Stimulated activated CD4-positive, alpha-beta T cell treated with anti-CD3 and anti-CD28 coated beads, Interleukin-4, amount 100 ng/mL, for 24 hours (primary cell): ENCODE results near the gene ARHGAP30.

ENCODE experiments used
- DNase-seq: peaks from one replicate; pipeline ENCODE4 v3.0.0-alpha.2; 2020

ARHGAP30 gene

DNA sequence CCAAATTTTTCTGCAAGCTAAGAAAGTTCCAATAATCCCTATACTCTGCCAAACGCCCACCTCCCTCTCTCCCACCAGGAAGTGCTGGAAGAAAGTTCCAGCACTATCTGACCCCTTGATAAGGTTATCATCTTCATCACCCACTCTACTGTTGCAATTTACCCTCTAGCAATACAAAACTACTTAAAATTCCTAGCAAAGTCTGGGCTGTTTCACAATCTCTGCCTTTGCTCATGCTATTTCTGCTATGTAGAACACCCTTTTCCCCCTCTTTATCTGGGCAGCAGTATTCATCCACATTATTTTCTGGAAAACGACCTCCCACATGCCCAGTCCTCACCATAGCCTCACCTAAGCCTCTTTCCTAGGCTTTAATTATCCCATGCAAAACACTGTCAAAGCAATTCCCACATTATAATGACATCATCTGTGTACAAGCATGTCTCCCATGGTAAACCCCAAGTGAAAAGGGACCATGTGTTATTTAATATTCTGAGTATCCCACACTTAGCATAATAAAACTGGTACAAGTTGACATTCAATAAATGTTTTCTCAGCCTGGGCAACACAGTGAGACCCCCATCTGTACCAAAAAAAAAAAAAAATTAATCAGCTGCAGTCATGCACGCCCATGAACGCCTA is 60.7 kb downstream of the ARHGAP30 start:
- DNase-seq = no peak

DNA sequence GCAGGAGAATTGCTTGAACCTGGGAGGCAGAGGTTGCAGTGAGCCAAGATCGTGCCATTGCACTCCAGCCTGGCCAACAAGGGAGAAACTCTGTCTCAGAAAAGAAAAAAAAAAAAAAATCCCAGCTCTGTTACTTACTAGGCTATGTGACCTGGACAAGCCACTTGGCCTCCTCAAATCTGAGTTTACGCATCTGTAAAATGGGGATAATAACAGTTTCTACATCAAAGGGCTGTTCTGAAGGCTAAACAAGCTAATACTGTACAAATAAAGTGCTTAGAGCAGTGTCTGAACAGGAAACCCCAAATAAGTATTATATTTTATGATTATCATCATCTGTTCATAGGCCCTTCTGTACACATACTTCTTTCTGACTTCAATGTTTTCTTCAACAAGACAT is 62.3 kb downstream of the ARHGAP30 start:
- no peak for DNase-seq

DNA sequence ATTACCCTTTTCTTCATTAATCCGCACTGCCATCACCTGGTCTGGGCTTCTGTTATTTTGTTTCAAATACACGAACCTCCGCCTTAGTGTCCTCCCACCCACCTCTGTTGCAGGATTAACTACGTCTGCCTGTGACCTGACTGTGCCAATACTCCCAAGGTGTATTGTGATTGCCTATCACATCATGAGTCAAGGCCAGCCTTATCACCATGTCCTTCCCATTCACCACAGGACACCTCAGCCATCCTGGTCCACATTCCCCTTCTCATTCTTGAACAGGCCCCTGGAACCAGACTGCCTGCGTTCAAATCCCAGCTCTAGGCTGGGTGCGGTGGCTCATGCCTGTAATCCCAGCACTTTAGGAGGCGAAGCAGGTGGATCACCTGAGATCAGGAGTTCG is 63.1 kb downstream of the ARHGAP30 start:
- no peak for DNase-seq

DNA sequence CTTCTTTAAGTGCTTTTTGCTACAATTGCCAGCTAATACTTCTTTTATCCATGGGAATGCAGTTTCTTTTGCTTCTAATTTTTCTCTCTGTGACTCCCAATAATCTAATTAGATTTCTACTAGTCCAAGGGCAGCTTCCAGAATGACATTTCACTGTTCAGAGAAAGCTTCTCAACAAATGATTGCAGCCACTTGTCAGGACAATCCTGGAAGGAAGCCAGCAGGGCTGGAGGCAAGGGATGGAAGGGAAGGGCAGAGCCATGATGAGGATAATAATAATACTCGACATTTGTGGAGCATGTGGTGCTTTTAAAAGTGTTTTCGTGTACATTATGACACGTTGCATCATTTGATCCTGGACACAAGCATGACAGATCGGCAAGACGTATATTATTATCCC is 68.2 kb downstream of the ARHGAP30 start:
- no peak for DNase-seq

DNA sequence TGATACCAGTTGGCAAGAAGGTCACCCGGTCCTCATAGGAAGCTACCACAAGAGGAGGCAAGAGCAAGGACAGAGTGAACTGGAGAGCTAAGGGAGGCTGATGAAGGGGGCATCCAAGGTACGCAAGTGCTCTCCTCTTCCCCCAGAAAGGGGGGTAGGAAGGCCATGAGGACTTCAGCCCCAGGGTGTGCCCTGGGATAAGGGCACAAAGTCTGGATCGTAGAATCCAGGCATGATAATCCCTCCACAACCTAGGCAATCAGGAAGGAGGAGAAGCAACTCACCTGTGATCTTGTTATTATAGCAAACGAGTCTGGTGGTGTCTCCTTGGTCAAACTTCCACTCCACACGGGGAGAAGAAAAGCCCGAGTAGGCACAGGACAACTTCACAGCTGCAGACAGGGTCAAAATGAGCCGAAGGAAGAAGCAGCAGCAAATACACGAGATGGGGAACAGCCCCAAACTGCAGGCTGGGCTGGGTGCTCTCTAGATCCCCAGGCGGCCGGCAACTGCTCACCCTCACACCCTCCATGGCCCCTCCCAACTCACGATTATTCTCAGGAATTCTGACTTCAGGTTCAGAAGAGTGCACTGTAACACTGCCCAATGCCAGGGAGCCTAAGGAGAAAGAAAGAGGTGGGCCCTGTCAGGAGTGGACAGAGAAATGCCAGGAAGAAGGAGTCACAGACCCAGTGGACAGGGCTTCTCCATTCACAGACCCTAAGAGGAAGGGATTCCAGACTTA is 68.8 kb downstream of the ARHGAP30 start:
- DNase-seq = no peak

DNA sequence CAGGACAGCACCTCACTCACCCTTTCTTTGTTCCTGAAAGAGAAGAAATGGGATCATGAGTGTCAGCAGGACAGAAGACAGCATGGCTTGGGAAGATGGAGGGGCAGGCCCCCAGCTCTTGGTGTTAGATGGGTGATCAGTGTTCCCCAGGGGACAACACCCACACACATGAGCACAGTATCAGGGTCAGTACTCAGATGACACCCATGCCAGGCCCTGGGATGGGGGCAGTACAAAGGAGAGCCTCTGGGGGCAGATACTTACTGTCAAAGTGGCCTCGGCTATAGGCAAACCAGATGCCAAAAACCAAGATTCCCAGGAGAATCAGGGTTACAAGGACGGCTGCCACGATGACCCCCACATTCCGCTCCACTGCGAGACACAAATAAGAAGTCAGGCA is 70.3 kb downstream of the ARHGAP30 start:
- no peak for DNase-seq

DNA sequence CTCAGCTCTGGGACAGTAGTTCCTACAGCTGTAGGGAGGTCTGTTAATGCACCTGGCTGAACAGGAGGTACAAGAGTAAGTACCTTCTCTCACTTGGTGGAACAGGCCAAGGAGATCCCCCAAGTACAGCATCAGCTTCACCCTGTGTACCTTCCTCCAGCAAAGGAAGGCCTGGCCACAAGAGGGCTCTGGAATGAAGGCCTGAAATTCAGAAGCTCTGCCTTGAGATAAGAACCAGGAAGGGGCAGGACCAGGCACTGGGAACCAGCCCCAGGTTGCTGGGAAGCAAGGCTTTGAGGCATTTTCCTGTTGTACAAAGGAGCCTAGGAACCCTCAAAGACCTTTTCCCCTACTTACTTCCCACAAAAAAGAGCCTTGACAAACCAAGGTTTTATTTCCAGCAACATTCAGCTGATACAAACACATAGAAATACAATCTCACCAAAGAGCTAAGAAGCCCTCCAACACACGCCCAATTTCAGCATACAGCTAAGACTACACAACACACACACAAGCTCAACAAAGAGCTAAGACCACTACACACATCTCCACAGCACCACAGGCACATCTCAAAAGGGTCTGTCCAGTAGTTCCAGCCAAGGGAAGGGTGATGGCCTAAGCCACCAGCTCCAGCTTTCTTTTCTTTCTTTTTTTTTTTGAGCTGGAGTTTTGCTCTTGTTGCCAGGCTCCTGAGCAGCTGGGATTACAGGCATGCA is 72.2 kb downstream of the ARHGAP30 start:
- DNase-seq = peak; percentile 54
